Endometrial microvascular endothelial cells (primary cell): ENCODE measurements around the gene MAP1B. TPM values are rescaled to one million over a fixed set of nuclear protein-coding genes. Genes with fewer than 3 reads are reported as not detected.
"Not testable (repeated sequence)": the region's sequence is repeated elsewhere in the genome, so short reads cannot be mapped to it uniquely, and the experiment has no call there.

ENCODE experiments used
- in situ Hi-C: cut with HindIII; loops from 2 replicates; pipeline ENCODE4 v1.10.0; 2017; ENCODE audit warnings: low sequenced_read_pairs, low pct_unique_long_range_greater_than_20kb; ENCODE audit errors: inconsistent ontology term
- total RNA-seq: library from RNA; depleted of rRNA; stranded (reverse); fragments of >200 nt; gene quantifications from one replicate; pipeline ENCODE4 v1.2.3, GENCODE V29; 2015; ENCODE audit errors: inconsistent ontology term

Gene MAP1B
- 226 TPM for total RNA-seq

- in situ Hi-C loops: no loop called here
Measured at GRCh38 chr5:72107131-72107900, at the start of gene MAP1B. Gene MAP1B, plus strand, starts transcription at chr5:72107475. Its CDS starts 57 bp downstream, at chr5:72107532.

GRCh38 chr5:72057816-72058215 is 49.5 kb upstream of the MAP1B start:
- in situ Hi-C loops: no loop called here

- in situ Hi-C loops: no loop called here
Measured at GRCh38 chr5:72063219-72063819, 44.0 kb upstream of the MAP1B start.

- in situ Hi-C loops: no loop called here
Measured at GRCh38 chr5:72064801-72065570, 42.3 kb upstream of the MAP1B start.

DNA sequence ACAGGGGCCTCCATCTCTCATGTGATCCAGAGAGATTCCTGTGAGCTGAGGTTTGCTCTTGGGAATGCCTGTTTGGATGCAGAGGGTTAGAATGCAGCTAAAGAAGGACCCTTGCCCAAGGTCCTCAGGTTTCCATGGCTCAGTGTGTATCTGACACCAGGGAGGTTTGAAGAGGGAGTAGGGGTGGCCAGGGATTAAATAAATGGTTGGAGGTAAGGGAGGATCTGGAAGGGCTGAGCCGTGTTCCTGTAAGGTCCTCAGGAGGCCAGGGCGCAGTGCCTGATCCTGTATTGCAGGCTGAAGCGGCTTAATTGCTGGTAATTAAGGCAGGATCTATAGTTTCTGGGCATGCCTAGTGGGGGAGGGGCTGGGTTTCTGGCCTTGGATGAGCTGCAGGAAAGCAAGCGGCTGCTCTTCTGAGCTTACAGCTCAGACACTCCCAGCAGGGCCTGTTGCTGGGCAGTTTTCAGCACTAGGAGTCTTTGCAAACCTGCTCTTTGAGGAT is 41.5 kb upstream of the MAP1B start:
- in situ Hi-C loops: no loop called here

GRCh38 chr5:72066705-72067107 is 40.6 kb upstream of the MAP1B start:
- in situ Hi-C loops: no loop called here

- in situ Hi-C loops: no loop called here
Measured at GRCh38 chr5:72067682-72068470, 39.4 kb upstream of the MAP1B start.

DNA sequence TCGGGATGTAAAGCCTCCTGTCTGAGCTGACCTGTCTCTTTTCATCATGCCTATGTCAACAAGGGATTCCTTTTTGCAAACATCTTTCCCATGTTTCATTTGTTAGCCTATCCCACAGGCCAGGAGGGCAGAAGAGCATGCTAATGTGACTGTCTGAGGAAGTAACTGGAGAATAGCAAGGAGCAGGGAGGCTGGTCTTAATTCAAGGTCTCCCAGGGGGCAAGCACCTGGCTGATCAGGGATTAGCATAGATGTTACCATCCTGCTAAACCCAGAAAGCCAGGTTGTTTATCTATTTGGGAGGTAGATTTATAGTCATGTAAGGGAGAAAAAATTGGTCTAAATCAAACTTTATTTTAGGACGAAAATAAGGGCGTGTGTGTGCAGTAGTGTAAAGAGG is 36.7 kb upstream of the MAP1B start:
- in situ Hi-C loops: no loop called here

- in situ Hi-C loops: no loop called here
Measured at GRCh38 chr5:72071906-72072305, 35.4 kb upstream of the MAP1B start.

DNA sequence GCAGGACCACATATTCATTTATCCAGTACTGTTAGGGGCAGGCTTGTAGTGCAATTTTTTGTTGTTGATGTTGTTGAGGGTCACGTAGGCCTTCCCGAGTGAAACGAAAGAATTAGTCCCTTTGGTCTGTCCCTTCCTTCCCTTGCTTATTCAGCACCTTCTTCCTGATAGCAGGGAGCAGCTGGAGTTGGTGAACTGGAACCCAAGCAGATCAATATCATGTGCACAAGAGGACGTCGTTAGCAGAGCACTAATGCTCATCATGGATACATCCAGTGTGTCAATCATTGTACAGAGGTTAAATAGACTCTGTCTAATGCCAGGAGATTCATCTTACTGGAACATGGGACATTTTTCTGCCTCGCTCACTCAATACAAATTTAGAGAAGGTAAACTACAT is 33.0 kb upstream of the MAP1B start:
- in situ Hi-C loops: no loop called here

DNA sequence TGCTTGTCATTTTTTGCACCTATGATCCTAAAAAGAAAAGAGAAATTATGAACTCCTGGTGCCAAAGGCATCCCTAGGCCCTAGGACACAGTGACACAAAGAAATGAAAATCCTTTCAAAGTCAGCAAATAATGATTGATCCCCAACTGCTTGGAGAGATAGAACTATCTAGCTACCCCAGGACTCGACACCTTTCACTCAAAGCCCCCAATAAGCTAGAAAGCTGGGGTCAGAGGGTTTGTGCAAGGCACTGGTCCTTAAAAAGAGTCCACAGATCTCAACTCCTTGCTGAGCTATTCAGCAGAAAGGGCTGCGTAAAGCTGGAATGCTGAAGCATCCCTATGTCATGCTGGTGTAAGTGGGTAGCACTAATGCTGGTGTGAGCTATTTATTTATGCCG is 31.8 kb upstream of the MAP1B start:
- in situ Hi-C loops: no loop called here

DNA sequence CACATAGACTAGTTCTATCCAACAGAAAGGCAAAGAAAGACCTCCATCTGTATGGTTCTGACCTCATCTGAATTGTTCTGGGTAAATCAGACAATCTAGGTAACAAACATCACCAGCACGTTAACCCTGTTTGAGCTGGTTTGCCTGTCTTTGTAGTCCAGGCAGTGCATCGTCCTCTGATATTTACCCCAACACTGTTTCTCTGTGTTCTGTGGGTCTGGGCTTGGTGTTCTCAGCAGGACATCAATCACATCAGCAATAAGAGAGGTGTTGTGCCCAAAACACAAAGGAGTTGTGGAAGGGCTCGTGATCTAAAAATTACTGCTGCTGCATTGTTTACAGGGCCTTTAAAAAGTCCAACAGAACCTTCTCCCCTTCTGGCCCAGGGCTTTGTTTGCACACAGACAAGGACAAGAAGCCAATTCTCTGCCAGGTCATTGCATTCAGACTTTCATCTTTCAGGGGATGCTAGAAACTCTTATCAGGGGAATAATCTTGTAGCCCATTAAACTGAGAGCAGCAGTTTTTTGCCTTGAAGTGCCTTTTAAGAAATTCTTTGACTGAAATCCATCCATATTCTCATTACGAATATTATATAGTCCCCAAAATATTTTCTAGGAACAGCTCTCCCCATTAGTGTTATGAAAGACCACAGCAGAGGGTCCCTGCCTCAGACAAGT is 30.5 kb upstream of the MAP1B start:
- in situ Hi-C loops: no loop called here

- in situ Hi-C loops: no loop called here
Measured at GRCh38 chr5:72077390-72077789, 29.9 kb upstream of the MAP1B start.

- in situ Hi-C loops: no loop called here
Measured at GRCh38 chr5:72079288-72079687, 28.0 kb upstream of the MAP1B start.

GRCh38 chr5:72082048-72082447 is 25.2 kb upstream of the MAP1B start:
- in situ Hi-C loops: no loop called here

DNA sequence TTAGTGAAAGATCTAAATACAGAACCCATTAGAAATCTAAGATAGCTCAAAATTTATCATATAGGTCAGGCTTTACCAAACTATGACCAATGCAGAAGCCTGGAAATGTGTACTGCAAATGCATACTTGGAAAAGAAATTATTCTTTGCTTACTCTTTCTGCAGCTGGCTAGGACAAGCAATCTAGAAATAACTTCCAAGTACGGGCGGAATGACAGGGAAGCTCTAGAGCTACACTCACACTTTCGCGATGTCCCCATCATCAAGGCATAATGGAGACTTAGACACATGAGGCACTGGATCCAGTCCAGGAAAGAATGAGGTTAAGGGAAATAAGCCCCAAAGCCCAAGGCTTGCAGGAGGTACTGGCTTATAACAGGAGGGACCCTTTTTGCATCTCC is 22.4 kb upstream of the MAP1B start:
- in situ Hi-C loops: no loop called here

DNA sequence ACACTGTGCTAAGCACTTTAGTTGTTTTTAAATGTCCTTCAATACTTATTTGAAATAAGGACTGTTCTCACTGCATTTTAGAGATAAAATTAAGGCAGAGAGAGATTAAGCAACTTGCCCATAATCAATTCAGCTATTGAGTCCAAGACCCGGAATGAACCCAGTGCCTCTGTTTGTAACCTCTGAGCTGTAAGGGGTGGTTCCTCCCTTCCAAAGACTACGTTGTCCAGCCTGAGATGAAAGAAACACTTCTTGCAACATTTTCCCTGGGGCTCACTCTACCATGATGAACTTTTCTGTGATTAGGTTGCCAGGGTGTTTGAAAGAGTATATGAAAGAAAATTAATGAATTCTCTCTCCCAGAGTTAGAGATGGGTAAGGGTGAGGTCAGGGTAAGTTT is 22.0 kb upstream of the MAP1B start:
- in situ Hi-C loops: no loop called here

GRCh38 chr5:72089713-72090112 is 17.6 kb upstream of the MAP1B start:
- in situ Hi-C loops: not testable (repeated sequence)
